ENCODE data around the gene OSER1.

The OSER1 gene

GRCh38 chr20:44173116-44173515 is 37.5 kb downstream of the OSER1 start:
- no peak for DNase-seq

- DNase-seq, result no peak
Measured at GRCh38 chr20:44172572-44172950, 38.0 kb downstream of the OSER1 start.

DNA sequence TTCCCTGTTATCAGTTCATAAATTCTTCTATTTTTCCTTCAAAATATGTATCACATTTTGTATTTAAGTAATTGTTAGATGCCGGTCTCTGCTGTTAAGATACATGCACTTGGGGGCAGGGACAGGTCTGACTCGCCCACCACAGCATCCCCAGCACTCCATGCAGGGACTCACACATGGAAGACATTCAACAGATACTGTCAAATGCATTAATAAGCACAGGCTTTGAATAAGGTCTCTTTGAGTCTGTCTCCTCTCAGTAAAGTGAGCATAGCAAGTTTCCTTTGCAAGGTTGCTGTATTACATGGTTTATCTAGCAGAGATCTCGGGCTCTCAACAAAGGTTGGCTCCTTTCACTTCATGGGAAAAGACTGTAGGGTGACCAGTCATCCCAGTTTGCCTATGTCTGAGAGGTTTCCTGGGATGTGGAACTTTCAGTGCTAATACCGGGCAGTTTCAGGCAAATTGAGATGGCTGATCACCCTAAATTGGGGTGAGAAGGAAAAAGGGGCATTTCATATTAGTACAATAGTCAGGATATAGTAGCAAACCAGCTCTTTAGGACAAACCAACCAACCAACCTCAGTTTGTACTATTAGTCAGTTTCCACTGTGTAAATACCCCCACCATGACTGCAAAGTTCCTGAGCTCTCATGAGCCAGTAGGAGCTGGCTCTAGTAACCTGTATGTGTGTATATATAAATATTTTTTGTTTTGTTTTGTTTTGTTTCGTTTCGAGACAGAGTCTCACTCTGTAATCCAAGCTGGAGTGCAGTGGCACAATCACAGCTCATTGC is 38.6 kb downstream of the OSER1 start:
- DNase-seq, result no peak

DNA sequence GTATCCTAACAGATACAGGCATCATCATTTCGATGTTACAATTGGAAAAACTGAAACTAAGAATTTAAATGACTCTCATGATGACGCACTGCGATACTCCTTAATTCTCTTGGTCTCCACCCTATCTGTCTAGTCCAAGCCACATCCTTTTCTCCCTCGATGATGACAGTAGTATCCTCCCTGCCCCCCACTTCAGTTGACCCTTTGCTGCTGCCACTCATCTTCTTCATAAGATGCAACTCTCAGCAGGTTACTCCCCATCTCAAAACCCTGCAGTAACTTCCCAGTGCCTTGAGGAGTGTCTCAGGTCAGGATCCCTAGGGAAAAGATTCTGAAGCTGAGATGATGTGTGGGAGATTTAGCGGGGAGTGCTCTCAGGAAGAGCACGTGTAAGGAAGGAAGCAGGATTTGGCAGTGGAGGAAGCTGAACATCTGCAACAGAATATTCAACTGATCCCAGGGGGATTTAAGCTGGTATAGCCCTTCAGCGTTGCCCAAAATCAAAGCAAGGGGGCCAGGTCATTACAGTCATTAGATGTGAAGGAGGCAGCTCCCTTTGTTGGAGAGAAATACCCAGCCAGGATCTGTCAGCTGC is 39.7 kb downstream of the OSER1 start:
- DNase-seq, result no peak

DNA sequence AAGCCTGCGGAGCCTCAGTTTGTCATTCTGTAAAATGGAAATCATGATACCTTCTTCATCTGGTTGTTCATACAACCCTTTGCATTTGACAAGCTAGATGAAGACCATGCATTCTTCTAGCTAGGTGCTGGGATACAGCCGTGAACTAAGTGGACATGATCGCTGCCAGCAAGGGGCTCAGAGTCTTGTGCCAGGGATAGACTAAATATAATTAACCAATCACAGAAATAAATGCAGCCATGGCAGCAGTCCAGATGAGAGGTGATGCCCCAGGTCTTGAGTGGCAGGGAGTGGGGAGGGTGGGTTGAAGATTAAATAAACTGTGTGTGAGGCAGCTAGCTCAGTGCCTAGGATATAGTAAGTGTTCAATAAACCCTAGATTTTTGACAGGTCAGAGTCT is 42.8 kb downstream of the OSER1 start:
- DNase-seq, result no peak

DNA sequence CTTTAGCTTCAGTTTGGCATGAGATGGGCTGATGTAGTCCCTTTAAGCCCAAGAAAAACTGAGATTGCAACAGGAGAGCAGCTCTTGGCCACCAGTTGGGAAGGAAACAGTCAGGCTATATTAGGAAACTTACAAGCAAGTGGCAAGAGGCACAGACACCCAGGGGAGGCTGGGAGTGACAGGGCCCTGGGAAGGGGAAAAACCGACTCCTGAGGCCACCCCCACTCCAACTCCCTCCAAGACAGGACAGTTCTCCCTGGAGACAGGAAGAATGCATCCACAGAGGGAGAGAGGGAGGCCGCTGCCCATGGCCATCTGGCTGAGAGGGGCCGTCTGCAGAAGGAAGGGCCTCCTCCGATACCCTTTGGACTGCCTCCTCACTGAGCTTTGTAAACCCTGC is 44.1 kb downstream of the OSER1 start:
- DNase-seq, result no peak

DNA sequence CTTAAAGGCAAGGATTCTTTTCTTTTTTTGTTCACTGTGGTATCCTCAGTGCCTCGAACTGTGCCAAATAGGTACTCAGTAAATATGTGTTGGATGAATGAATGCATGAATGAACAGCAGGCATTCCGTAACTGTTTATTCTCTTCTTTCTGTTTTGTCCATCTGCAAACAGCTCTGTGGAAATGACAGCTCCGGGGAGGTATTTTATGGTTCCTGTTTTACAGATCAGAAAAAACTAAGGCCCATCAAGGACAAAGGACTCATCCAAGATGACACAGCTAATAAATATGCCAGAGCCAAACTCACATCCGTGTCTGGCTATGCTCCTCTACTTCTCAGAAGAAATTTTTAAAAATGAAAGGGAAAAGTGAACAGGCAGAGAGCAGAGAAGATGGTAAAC is 44.6 kb downstream of the OSER1 start:
- no peak for DNase-seq

GRCh38 chr20:44160133-44160532 is 50.4 kb downstream of the OSER1 start:
- DNase-seq, result no peak

- DNase-seq, result no peak
Measured at GRCh38 chr20:44159711-44160110, 50.9 kb downstream of the OSER1 start.

- DNase-seq, result no peak
Measured at GRCh38 chr20:44159125-44159524, 51.4 kb downstream of the OSER1 start.

GRCh38 chr20:44157061-44157460 is 53.5 kb downstream of the OSER1 start:
- no peak for DNase-seq

DNA sequence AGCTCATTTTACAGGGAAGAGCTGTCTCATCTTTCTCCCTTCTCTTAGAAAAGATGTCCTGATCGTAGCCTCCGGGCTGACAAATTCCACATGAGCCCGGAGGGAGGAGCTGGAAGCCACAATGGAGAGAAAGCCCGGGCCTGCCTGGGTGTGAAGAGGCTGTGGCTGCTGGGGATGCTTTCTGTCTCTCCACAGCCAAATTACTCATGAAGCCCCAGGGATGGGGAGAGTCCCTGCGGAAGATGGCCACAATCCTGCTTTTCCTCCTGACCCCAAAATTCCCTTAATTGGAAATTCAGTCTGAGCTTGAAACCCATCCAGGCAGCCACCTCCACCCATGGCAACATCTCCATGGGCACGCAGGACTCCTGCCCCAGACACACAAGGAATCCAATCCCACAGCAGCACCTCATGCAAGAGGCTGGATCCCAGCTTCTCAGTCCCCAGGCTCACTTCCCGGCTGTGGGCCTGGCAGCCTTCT is 56.0 kb downstream of the OSER1 start:
- no peak for DNase-seq

GRCh38 chr20:44153636-44154043 is 56.9 kb downstream of the OSER1 start:
- DNase-seq, result no peak

- no peak for DNase-seq
Measured at GRCh38 chr20:44151621-44152416, 58.8 kb downstream of the OSER1 start.

DNA sequence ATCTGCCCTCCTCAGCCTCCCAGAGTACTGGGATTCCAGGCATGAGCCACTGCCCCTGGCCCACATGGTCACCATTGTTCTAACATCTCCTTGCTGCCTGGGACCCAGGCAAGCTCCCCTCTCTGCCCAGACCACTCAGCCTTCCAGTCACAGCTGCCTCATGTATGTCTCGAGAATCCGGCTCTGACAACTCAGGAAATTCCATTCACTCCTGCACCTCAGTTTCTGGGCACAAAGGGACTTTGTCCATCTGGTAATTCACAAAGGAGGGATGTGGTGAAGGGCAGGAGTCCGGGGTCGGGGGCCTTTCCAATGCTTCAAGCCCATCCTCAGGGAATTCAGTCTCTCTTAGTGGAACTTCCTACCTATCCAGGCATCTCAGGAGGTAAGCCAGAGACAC is 64.3 kb downstream of the OSER1 start:
- no peak for DNase-seq

Measured in activated CD4-positive, CD25-positive, alpha-beta regulatory T cell (primary cell).